Measurements from ENCODE around the gene BICDL2.

- TF ChIP-seq EP300 (IDR thresholded peaks at IDR 0.05) = no peak
- TF ChIP-seq, protein P1, sequence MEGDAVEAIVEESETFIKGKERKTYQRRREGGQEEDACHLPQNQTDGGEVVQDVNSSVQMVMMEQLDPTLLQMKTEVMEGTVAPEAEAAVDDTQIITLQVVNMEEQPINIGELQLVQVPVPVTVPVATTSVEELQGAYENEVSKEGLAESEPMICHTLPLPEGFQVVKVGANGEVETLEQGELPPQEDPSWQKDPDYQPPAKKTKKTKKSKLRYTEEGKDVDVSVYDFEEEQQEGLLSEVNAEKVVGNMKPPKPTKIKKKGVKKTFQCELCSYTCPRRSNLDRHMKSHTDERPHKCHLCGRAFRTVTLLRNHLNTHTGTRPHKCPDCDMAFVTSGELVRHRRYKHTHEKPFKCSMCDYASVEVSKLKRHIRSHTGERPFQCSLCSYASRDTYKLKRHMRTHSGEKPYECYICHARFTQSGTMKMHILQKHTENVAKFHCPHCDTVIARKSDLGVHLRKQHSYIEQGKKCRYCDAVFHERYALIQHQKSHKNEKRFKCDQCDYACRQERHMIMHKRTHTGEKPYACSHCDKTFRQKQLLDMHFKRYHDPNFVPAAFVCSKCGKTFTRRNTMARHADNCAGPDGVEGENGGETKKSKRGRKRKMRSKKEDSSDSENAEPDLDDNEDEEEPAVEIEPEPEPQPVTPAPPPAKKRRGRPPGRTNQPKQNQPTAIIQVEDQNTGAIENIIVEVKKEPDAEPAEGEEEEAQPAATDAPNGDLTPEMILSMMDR (IDR thresholded peaks at IDR 0.05) = no peak
Observed at GRCh38 chr16:2986623-2987188, 50.0 kb downstream of the BICDL2 start.

Data from esophagus muscularis mucosa (tissue), 3 donors.